Loucy (cell line): Measurements from ENCODE around the gene ADAMTS2.

ENCODE experiments used
- H2AFZ ChIP-seq: fragments of 200-600 bp; sonication (generic); 2 replicates; pipeline ENCODE4 v1.6.0; 2016; ENCODE audit warnings: antibody characterized with exemption, mild to moderate bottlenecking, low read length, moderate library complexity
- H3F3A ChIP-seq: fragments of 200-600 bp; 2 replicates; pipeline ENCODE4 v1.6.0; 2016; ENCODE audit warnings: antibody characterized with exemption, low read depth, mild to moderate bottlenecking
- H3K27me3 ChIP-seq: fragments of 200-600 bp; sonication (generic); 2 replicates; pipeline ENCODE4 v1.6.1; 2014; ENCODE audit warnings: low read length, mild to moderate bottlenecking; ENCODE audit not compliant: insufficient read depth, poor library complexity, severe bottlenecking
- H3K36me3 ChIP-seq: fragments of 200-600 bp; sonication (generic); 2 replicates; pipeline ENCODE4 v1.6.1; 2016; ENCODE audit warnings: low read length; ENCODE audit not compliant: insufficient read depth
- H3K4me1 ChIP-seq: fragments of 200-600 bp; sonication (generic); 2 replicates; pipeline ENCODE4 v1.5.1; 2014; ENCODE audit warnings: low read length, mild to moderate bottlenecking; ENCODE audit not compliant: insufficient read depth, poor library complexity, severe bottlenecking
- H3K4me2 ChIP-seq: fragments of 200-600 bp; sonication (generic); 2 replicates; pipeline ENCODE4 v1.6.0; 2014; ENCODE audit warnings: antibody characterized with exemption, low read length, low read depth, mild to moderate bottlenecking; ENCODE audit not compliant: poor library complexity, severe bottlenecking
- H3K4me3 ChIP-seq: fragments of 200-600 bp; sonication (generic); 2 replicates; pipeline ENCODE4 v1.5.1; 2014; ENCODE audit warnings: low read length, mild to moderate bottlenecking, mixed read lengths; ENCODE audit not compliant: poor library complexity, severe bottlenecking
- H3K79me2 ChIP-seq: fragments of 200-600 bp; sonication (generic); 2 replicates; pipeline ENCODE4 v1.6.1; 2014; ENCODE audit warnings: low read length; ENCODE audit not compliant: insufficient read depth
- H3K9ac ChIP-seq: fragments of 200-600 bp; sonication (generic); 2 replicates; pipeline ENCODE4 v1.6.0; 2014; ENCODE audit warnings: mild to moderate bottlenecking, low read depth, low read length, moderate library complexity; ENCODE audit not compliant: poor library complexity, severe bottlenecking
- H3K9me2 ChIP-seq: fragments of 200-600 bp; sonication (generic); replicated peaks from 2 replicates; pipeline ENCODE4 v1.6.1; 2016; ENCODE audit warnings: low read depth, low read length, mixed read lengths
- H3K9me3 ChIP-seq: fragments of 200-600 bp; sonication (generic); 2 replicates; pipeline ENCODE4 v1.6.1; 2014; ENCODE audit warnings: mild to moderate bottlenecking, antibody characterized with exemption, low read length, low read depth; ENCODE audit not compliant: insufficient read depth
- H4K20me1 ChIP-seq: fragments of 200-600 bp; sonication (generic); 2 replicates; pipeline ENCODE4 v1.6.0; 2014; ENCODE audit warnings: antibody characterized with exemption, low read length, mild to moderate bottlenecking; ENCODE audit not compliant: insufficient read depth, poor library complexity, severe bottlenecking
- EZH2phosphoT487 ChIP-seq: fragments of 200-600 bp; IDR thresholded peaks from 2 replicates; pipeline ENCODE4 v1.6.1; 2018; ENCODE audit warnings: antibody characterized with exemption, mild to moderate bottlenecking, moderate library complexity, borderline replicate concordance
- TF ChIP-seq, protein P1 (sequence below): fragments of 200-600 bp; sonication (generic); conservative IDR thresholded peaks from 2 replicates; pipeline ENCODE4 v1.5.1; 2014; ENCODE audit warnings: mild to moderate bottlenecking, antibody characterized with exemption, low read length

Gene ADAMTS2

DNA sequence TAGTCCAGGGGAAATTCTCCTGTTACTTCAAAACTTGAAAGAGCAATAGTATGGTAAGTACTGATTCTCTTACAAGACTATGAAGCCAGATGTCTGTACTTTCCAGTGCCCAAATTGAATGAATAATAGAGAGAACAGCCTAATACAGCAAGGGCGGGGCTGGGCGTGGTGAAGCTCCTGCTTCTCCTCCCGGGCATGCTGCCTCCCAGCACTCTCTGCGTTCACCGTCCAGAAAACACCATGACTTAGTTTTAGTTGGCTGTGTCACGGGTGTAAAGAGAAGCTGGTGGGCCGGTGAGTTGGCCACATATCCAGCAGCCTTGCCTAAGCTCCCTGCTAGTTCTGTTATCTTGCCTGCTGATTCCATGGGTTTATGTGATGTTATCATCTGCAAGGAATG is 40.7 kb upstream of the ADAMTS2 start:
- H3K4me2 ChIP-seq: no peak overlapping the region
- H3K4me3 ChIP-seq: no peak overlapping the region
- H3K9me3 ChIP-seq: no peaks in the 10 kb centered on the region; the same call in 1 of the 2 replicates
- no peaks in the 10 kb centered on the region for H3K4me1 ChIP-seq
- H4K20me1 ChIP-seq: no peaks in the 10 kb centered on the region
- H2AFZ ChIP-seq: no peak overlapping the region
- no peaks in the 10 kb centered on the region for H3K79me2 ChIP-seq
- no peaks in the 10 kb centered on the region for H3K9me2 ChIP-seq
- H3K27me3 ChIP-seq: no peaks in the 10 kb centered on the region
- TF ChIP-seq EZH2phosphoT487: no peak
- TF ChIP-seq, protein P1, sequence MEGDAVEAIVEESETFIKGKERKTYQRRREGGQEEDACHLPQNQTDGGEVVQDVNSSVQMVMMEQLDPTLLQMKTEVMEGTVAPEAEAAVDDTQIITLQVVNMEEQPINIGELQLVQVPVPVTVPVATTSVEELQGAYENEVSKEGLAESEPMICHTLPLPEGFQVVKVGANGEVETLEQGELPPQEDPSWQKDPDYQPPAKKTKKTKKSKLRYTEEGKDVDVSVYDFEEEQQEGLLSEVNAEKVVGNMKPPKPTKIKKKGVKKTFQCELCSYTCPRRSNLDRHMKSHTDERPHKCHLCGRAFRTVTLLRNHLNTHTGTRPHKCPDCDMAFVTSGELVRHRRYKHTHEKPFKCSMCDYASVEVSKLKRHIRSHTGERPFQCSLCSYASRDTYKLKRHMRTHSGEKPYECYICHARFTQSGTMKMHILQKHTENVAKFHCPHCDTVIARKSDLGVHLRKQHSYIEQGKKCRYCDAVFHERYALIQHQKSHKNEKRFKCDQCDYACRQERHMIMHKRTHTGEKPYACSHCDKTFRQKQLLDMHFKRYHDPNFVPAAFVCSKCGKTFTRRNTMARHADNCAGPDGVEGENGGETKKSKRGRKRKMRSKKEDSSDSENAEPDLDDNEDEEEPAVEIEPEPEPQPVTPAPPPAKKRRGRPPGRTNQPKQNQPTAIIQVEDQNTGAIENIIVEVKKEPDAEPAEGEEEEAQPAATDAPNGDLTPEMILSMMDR: no peak
- no peak overlapping the region for H3K9ac ChIP-seq
- no peaks in the 10 kb centered on the region for H3F3A ChIP-seq
- H3K36me3 ChIP-seq: no peaks in the 10 kb centered on the region

DNA sequence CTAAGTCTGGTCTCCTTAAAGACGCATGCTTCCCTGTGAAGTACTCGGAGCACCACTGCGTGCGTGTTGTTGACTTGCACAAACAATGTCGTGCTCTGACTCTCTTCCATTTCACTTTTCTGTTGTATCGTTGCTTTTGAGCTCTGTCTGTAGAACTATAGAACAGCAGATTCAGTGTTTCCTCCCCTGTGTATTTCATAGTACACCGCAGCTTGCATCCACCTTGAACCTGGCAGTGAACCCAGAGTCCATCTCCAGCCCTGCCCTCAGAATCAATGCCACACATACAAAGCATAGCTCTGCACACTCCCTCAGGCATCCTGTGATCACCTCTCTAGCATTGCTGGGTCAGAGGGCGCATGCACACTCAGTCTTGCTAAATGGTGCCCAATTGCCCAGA is 37.2 kb upstream of the ADAMTS2 start:
- Histone ChIP-seq H3K36me3 (no peaks in the 10 kb centered on the region), H3F3A (no peaks in the 10 kb centered on the region)

DNA sequence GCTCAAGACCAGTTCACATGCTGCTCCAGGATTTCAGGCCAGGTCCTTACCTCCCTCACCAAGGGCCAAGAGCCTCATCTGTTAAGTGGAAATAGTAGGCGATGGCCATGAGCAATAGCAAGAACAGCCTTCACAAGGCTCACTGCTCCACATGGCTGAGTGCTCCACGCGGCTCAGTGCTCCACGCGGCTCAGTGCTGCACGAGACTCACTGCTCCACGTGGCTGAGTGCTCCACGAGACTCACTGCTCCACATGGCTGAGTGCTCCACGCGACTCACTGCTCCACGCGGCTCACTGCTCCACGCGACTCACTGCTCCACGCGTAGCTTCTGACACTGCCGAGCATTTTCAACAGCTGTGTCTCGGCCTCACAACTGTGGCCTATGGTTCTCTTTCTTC is 36.4 kb upstream of the ADAMTS2 start:
- Histone ChIP-seq H3K9ac (no peak overlapping the region), H3K9me3 (no peaks in the 10 kb centered on the region), H3K4me3 (no peak overlapping the region), H2AFZ (no peak overlapping the region), H3F3A (no peaks in the 10 kb centered on the region), H3K36me3 (no peaks in the 10 kb centered on the region), H3K4me2 (no peak overlapping the region), H4K20me1 (no peaks in the 10 kb centered on the region), H3K27me3 (no peaks in the 10 kb centered on the region), H3K4me1 (no peaks in the 10 kb centered on the region), H3K9me2 (no peaks in the 10 kb centered on the region), H3K79me2 (no peaks in the 10 kb centered on the region)
- TF ChIP-seq, protein P1: no peak
- no peak for TF ChIP-seq EZH2phosphoT487

More for the DNA sequence above, 37.2 kb upstream of the ADAMTS2 start:
- Histone ChIP-seq H3K4me1 (no peaks in the 10 kb centered on the region), H3K9ac (no peak overlapping the region), H3K4me3 (no peak overlapping the region), H2AFZ (no peak overlapping the region), H3K79me2 (no peaks in the 10 kb centered on the region), H3K27me3 (no peaks in the 10 kb centered on the region), H4K20me1 (no peaks in the 10 kb centered on the region), H3K4me2 (no peak overlapping the region), H3K9me2 (no peaks in the 10 kb centered on the region), H3K9me3 (no peaks in the 10 kb centered on the region)
- TF ChIP-seq, protein P1: no peak
- TF ChIP-seq EZH2phosphoT487: no peak
